Stimulated activated CD4-positive, alpha-beta T cell treated with anti-CD3 and anti-CD28 coated beads, Interleukin-4, amount 100 ng/mL, for 1 hour (primary cell): ENCODE measurements around the gene CARD9.
A peak's percentile ranks its signal among the peaks of the same experiment; 100 is the strongest.
"Not testable (repeated sequence)": the region's sequence is repeated elsewhere in the genome, so short reads cannot be mapped to it uniquely, and the experiment has no call there.

Experiments used
- DNase-seq: peaks from one replicate; pipeline ENCODE4 v3.0.0-alpha.2; 2020

Gene CARD9

GRCh38 chr9:136331556-136332481, 41.6 kb downstream of the CARD9 start:
- DNase-seq, result no peak

GRCh38 chr9:136331030-136331429, 42.4 kb downstream of the CARD9 start:
- DNase-seq, result no peak

- DNase-seq, result no peak
Observed at GRCh38 chr9:136330406-136330990, 43.0 kb downstream of the CARD9 start.

- DNase-seq, result no peak
Observed at GRCh38 chr9:136329636-136330405, 43.6 kb downstream of the CARD9 start.

GRCh38 chr9:136329211-136329627, 44.2 kb downstream of the CARD9 start:
- no peak for DNase-seq

- no peak for DNase-seq
Observed at GRCh38 chr9:136328622-136329041, 44.8 kb downstream of the CARD9 start.

GRCh38 chr9:136328011-136328621, 45.4 kb downstream of the CARD9 start:
- DNase-seq, result no peak

- DNase-seq, result peak; percentile 58
Observed at GRCh38 chr9:136327304-136327974, 46.0 kb downstream of the CARD9 start, which contains the start of gene GPSM1. Gene GPSM1 (plus strand): TSS chr9:136327539. CDS start chr9:136327696, 157 bp downstream.

- DNase-seq, result no peak
Observed at GRCh38 chr9:136326761-136327303, 46.6 kb downstream of the CARD9 start.

GRCh38 chr9:136326061-136326760, 47.3 kb downstream of the CARD9 start:
- no peak for DNase-seq

GRCh38 chr9:136325358-136325757, 48.1 kb downstream of the CARD9 start:
- no peak for DNase-seq

GRCh38 chr9:136324501-136325300, 48.8 kb downstream of the CARD9 start:
- no peak for DNase-seq

GRCh38 chr9:136323371-136323789, 50.1 kb downstream of the CARD9 start:
- no peak for DNase-seq

GRCh38 chr9:136322756-136323330, 50.6 kb downstream of the CARD9 start:
- no peak for DNase-seq

- DNase-seq, result no peak
Observed at GRCh38 chr9:136321561-136321960, 51.9 kb downstream of the CARD9 start.

GRCh38 chr9:136320972-136321371, 52.5 kb downstream of the CARD9 start:
- DNase-seq, result not testable (repeated sequence)

GRCh38 chr9:136319955-136320354, 53.5 kb downstream of the CARD9 start:
- DNase-seq, result not testable (repeated sequence)

GRCh38 chr9:136319244-136319643, 54.2 kb downstream of the CARD9 start:
- not testable (repeated sequence) for DNase-seq

GRCh38 chr9:136318776-136319241, 54.7 kb downstream of the CARD9 start:
- no peak for DNase-seq
